Neuronal stem cell (in vitro differentiated cells): Measurements from ENCODE around the gene SLC25A26.

Experiments
- DNase-seq: peaks from one replicate; pipeline ENCODE4 v3.0.0-alpha.2; 2013; ENCODE audit warnings: low spot score
- H2AFZ ChIP-seq: one replicate; pipeline ENCODE4 v1.6.1; 2013; ENCODE audit warnings: mild to moderate bottlenecking, low read length, inconsistent platforms
- H2AK5ac ChIP-seq: 2 replicates; pipeline ENCODE4 v1.6.1; 2013; ENCODE audit warnings: low read depth, mild to moderate bottlenecking, inconsistent platforms, low read length, moderate library complexity, mixed read lengths
- H2BK120ac ChIP-seq: 2 replicates; pipeline ENCODE4 v1.6.1; 2013; ENCODE audit warnings: low read depth, mild to moderate bottlenecking, inconsistent platforms, low read length, moderate library complexity, mixed read lengths
- H2BK12ac ChIP-seq: one replicate; pipeline ENCODE4 v1.6.1; 2013; ENCODE audit warnings: low read length, inconsistent platforms
- H2BK15ac ChIP-seq: 2 replicates; pipeline ENCODE4 v1.6.1; 2013; ENCODE audit warnings: mild to moderate bottlenecking, low read length, inconsistent platforms, mixed read lengths
- H2BK5ac ChIP-seq: one replicate; pipeline ENCODE4 v1.6.1; 2013; ENCODE audit warnings: inconsistent platforms, mild to moderate bottlenecking, low read length, moderate library complexity
- H3K14ac ChIP-seq: one replicate; pipeline ENCODE4 v1.6.1; 2013; ENCODE audit warnings: low read length, inconsistent platforms
- H3K18ac ChIP-seq: 2 replicates; pipeline ENCODE4 v1.6.1; 2013; ENCODE audit warnings: low read length, inconsistent platforms
- H3K23ac ChIP-seq: 2 replicates; pipeline ENCODE4 v1.6.1; 2013; ENCODE audit warnings: low read depth, mild to moderate bottlenecking, mixed read lengths, low read length, inconsistent platforms; ENCODE audit not compliant: poor library complexity
- H3K27ac ChIP-seq: replicated peaks from 3 replicates; pipeline ENCODE4 v1.5.1; 2013; ENCODE audit warnings: low read length, inconsistent platforms
- H3K27me3 ChIP-seq, 3 experiments: 2 replicates each; pipeline ENCODE4 v1.6.1; 2013; ENCODE audit warnings: low read length in 3 of 3, mild to moderate bottlenecking in 2 of 3, inconsistent platforms in 1 of 3, low read depth in 1 of 3, mixed read lengths in 1 of 3, moderate library complexity in 1 of 3; ENCODE audit not compliant: control insufficient read depth in 3 of 3, insufficient read depth in 3 of 3
- H3K36me3 ChIP-seq, 2 donors: replicated peaks in 1 of 2; 2 replicates each; pipeline ENCODE4 v1.6.1; 2013; ENCODE audit warnings: low read length in 2 of 2; ENCODE audit not compliant: control insufficient read depth in 2 of 2, insufficient read depth in 2 of 2
- H3K4ac ChIP-seq: 2 replicates; pipeline ENCODE4 v1.6.1; 2013; ENCODE audit warnings: inconsistent platforms, mild to moderate bottlenecking, low read length, moderate library complexity
- H3K4me1 ChIP-seq, 2 donors: 1 replicate in 1 of 2; 2 replicates in 1 of 2; pipeline ENCODE4 v1.6.1; 2013; ENCODE audit warnings: low read length in 2 of 2, low read depth in 1 of 2; ENCODE audit not compliant: control insufficient read depth in 2 of 2, insufficient read depth in 1 of 2
- H3K4me2 ChIP-seq: one replicate; pipeline ENCODE4 v1.6.1; 2013; ENCODE audit warnings: mild to moderate bottlenecking, low read length, inconsistent platforms; ENCODE audit not compliant: insufficient read depth, poor library complexity, severe bottlenecking
- H3K4me3 ChIP-seq, 2 donors: 2 replicates each; pipeline ENCODE4 v1.5.1; 2013; ENCODE audit warnings: low read length in 2 of 2, mild to moderate bottlenecking in 2 of 2, inconsistent platforms in 1 of 2, moderate library complexity in 1 of 2
- H3K79me1 ChIP-seq: one replicate; pipeline ENCODE4 v1.6.1; 2013; ENCODE audit warnings: low read depth, mild to moderate bottlenecking, inconsistent platforms, low read length, moderate library complexity
- H3K9ac ChIP-seq: one replicate; pipeline ENCODE4 v1.6.1; 2013; ENCODE audit warnings: mild to moderate bottlenecking, low read depth, low read length, inconsistent platforms; ENCODE audit not compliant: poor library complexity
- H3K9me3 ChIP-seq, 2 donors: replicated peaks in 1 of 2; 2 replicates each; pipeline versions ENCODE3 to v1.6.1; 2013; ENCODE audit warnings: low read length in 2 of 2, mild to moderate bottlenecking in 2 of 2, inconsistent platforms in 1 of 2, low read depth in 1 of 2, mixed read lengths in 1 of 2, moderate library complexity in 1 of 2; ENCODE audit not compliant: control insufficient read depth in 2 of 2, insufficient read depth in 1 of 2
- H4K8ac ChIP-seq: one replicate; pipeline ENCODE4 v1.6.1; 2013; ENCODE audit warnings: low read depth, mild to moderate bottlenecking, inconsistent platforms, low read length, moderate library complexity
- H4K91ac ChIP-seq: one replicate; pipeline ENCODE4 v1.6.1; 2013; ENCODE audit warnings: low read length, low read depth, mild to moderate bottlenecking, inconsistent platforms; ENCODE audit not compliant: poor library complexity
- WGBS, 2 donors: extraction: QIAGEN DNeasy Blood & Tissue Kit; methylation state at CpG; one replicate each; pipeline ENCODE4 v1.1.7; 2013; ENCODE audit warnings: missing lambda C conversion rate in 2 of 2, mixed read lengths in 1 of 2; ENCODE audit not compliant: insufficient read length in 2 of 2, insufficient replicate concordance in 1 of 2; ENCODE audit errors: extremely low coverage in 2 of 2; 5-methylcytosine and 5-hydroxymethylcytosine counted together

Gene SLC25A26

DNA sequence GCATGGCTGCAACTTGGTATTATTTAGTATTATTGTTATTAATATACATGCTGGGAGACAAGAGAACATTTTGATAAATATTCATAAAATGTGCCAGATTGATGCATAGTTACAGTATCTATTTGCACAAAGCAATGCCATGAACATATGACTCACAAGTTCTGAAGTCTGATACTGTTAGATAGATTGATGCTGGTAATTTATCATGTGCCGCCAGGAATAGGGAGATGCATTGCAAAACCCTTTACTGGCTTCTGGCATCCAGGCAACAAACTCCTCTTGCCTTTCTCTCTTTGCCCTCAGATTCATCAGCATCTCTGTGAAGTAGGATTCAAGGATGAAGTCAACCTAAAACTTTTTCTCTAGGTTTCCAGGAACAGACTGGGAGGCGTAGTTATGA is 41.0 kb upstream of the SLC25A26 start:
- no CpG with 5 or more reads among the region's 2 CpGs for WGBS, 2 donors
- no peak for DNase-seq
- Histone ChIP-seq H3K18ac (no peak overlapping the region), H3K4me3 (no peak overlapping the region), H2AFZ (no peak overlapping the region), H3K9ac (no peak overlapping the region), H3K9me3 (no peaks in the 10 kb centered on the region), H2AK5ac (no peak overlapping the region), H4K91ac (no peak overlapping the region), H2BK5ac (no peak overlapping the region), H2BK12ac (no peak overlapping the region), H3K4ac (no peak overlapping the region), H3K4me2 (no peak overlapping the region), H4K8ac (no peak overlapping the region), H3K23ac (no peak overlapping the region), H2BK120ac (no peak overlapping the region), H3K14ac (no peak overlapping the region), H3K79me1 (no peaks in the 10 kb centered on the region), H2BK15ac (no peak overlapping the region), H3K27ac (no peak overlapping the region), H3K36me3 (no peaks in the 10 kb centered on the region), H3K27me3 (peaks cover 0 to 8% (median 0%) of the 10 kb centered on the region in 3 experiments), H3K4me1 (no peaks in the 10 kb centered on the region)

DNA sequence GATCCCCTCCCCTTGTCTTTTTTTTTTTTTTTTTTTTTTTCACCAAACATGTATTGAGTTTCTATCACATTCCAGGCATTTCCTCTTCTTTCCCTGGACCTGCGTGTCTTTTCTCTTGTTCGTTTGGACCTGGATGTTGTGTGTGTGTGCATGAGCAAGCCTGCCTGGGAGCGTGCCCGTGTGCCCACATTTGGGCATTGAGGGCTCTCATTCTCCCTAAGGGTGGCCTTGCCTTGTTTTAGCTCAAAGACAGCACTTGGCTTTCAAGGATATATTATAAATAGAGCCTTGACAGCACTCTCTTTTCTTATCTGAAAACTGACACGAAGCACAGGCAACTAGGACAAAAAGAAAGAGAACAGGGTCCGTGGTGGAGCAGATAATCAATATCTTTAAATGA is 39.0 kb upstream of the SLC25A26 start:
- Histone ChIP-seq H3K4me2 (no peak overlapping the region), H3K27ac (no peak overlapping the region), H3K79me1 (no peaks in the 10 kb centered on the region), H3K4ac (no peak overlapping the region), H3K23ac (no peak overlapping the region), H2BK5ac (no peak overlapping the region), H2BK12ac (no peak overlapping the region), H3K36me3 (no peaks in the 10 kb centered on the region), H3K4me1 (no peaks in the 10 kb centered on the region), H2AFZ (no peak overlapping the region), H4K8ac (no peak overlapping the region), H3K4me3 (no peak overlapping the region), H3K9me3 (no peaks in the 10 kb centered on the region), H4K91ac (no peak overlapping the region), H3K14ac (no peak overlapping the region), H3K18ac (no peak overlapping the region), H3K9ac (no peak overlapping the region), H2BK120ac (no peak overlapping the region), H2BK15ac (no peak overlapping the region), H3K27me3 (peaks cover 0 to 8% (median 0%) of the 10 kb centered on the region in 3 experiments), H2AK5ac (no peak overlapping the region)
- no CpG with 5 or more reads among the region's 6 CpGs for WGBS, 2 donors
- no peak for DNase-seq

DNA sequence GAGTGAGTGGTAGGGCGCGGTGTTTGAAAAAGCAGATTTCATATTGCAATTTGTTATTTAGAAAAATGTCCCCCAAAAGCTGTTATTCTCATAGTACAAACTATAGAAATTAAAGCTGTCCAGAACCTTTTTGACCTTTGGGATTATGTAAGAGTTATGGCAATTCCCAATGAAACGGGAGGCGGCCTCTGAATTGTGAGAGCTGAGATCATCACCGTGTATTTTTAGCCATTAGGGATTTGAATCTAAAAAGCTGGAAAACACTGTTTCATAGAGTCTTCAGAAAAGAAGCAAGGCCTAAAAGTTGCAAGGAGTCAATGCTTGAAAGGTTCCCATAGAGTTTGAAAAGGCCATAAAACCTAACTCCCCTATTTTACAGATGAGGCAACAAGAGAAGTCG is 38.6 kb upstream of the SLC25A26 start:
- Histone ChIP-seq H2BK15ac (no peak overlapping the region), H3K27ac (no peak overlapping the region), H3K14ac (no peak overlapping the region), H4K91ac (no peak overlapping the region), H3K4ac (no peak overlapping the region), H2AK5ac (no peak overlapping the region), H3K36me3 (no peaks in the 10 kb centered on the region), H3K18ac (no peak overlapping the region), H3K9me3 (no peaks in the 10 kb centered on the region), H2AFZ (no peak overlapping the region), H3K27me3 (peaks cover 0 to 8% (median 0%) of the 10 kb centered on the region in 3 experiments), H3K79me1 (no peaks in the 10 kb centered on the region), H3K9ac (no peak overlapping the region), H3K23ac (no peak overlapping the region), H2BK120ac (no peak overlapping the region), H2BK5ac (no peak overlapping the region), H3K4me2 (no peak overlapping the region), H3K4me1 (no peaks in the 10 kb centered on the region), H3K4me3 (no peak overlapping the region), H2BK12ac (no peak overlapping the region), H4K8ac (no peak overlapping the region)
- no CpG with 5 or more reads among the region's 6 CpGs for WGBS, 2 donors
- DNase-seq: no peak

DNA sequence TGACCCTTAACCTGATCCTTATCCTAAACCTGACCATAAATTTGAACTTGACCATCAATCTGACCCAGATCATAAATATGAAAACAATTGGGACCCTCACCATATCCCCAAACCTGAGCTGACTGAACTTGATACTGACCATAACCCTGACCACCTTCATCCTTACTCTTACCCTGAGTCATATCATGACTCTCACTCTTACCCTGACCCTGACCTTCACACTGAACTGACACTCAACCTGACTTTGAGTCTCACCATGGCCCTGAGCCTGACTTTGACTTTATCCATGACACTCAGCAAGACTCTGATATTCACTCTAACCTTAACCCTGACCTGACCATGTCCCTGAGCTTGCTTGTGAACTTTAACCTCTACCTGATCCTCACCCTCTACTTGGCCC is 34.3 kb upstream of the SLC25A26 start:
- H3K27me3 ChIP-seq: no peaks in the 10 kb centered on the region
- H2BK120ac ChIP-seq: no peak overlapping the region
- no peaks in the 10 kb centered on the region for H3K36me3 ChIP-seq
- no peak overlapping the region for H4K91ac ChIP-seq
- no peaks in the 10 kb centered on the region for H3K4me1 ChIP-seq
- no peak overlapping the region for H3K9ac ChIP-seq
- H3K14ac ChIP-seq: no peak overlapping the region
- H3K4me2 ChIP-seq: no peak overlapping the region
- no peak overlapping the region for H3K23ac ChIP-seq
- no peak overlapping the region for H3K4ac ChIP-seq
- H3K18ac ChIP-seq: no peak overlapping the region
- no peak overlapping the region for H2BK12ac ChIP-seq
- no peak overlapping the region for H4K8ac ChIP-seq
- H3K4me3 ChIP-seq: no peak overlapping the region
- no peak for DNase-seq
- no peak overlapping the region for H3K27ac ChIP-seq
- no peak overlapping the region for H2BK5ac ChIP-seq
- H3K79me1 ChIP-seq: no peaks in the 10 kb centered on the region
- no peak overlapping the region for H2AK5ac ChIP-seq
- H3K9me3 ChIP-seq: no peaks in the 10 kb centered on the region
- H2AFZ ChIP-seq: no peak overlapping the region
- no peak overlapping the region for H2BK15ac ChIP-seq
